Mucosa of gallbladder (tissue), 1 donor: ENCODE data around the gene CLP1. TPM values are rescaled to one million over a fixed set of nuclear protein-coding genes. Genes with fewer than 3 reads are reported as not detected.

Experiments used
- DNase-seq: peaks from one replicate; pipeline ENCODE4 v3.0.0-alpha.2; 2020; ENCODE audit warnings: low spot score
- total RNA-seq: library from RNA; stranded (reverse); gene quantifications from one replicate; pipeline ENCODE4 v1.2.1, GENCODE V29; 2021
- donor health status: DM: no; HTN: no; CAD: no.

The CLP1 gene
- 10.3 TPM for total RNA-seq

GRCh38 chr11:57657194-57658022 is at the start of gene CLP1:
Gene CLP1, plus strand, starts transcription at chr11:57657762. Its CDS starts 1,715 bp downstream, at chr11:57659477.
- DNase-seq = peak; percentile 100

GRCh38 chr11:57610170-57610569 is 47.4 kb upstream of the CLP1 start:
- no peak for DNase-seq

- DNase-seq = no peak
These were observed 43.3 kb upstream of the CLP1 start for GRCh38 chr11:57614234-57614772.

- no peak for DNase-seq
These were observed 42.3 kb upstream of the CLP1 start for GRCh38 chr11:57615308-57615707.

- no peak for DNase-seq
These were observed 41.0 kb upstream of the CLP1 start for GRCh38 chr11:57616595-57616994.

- no peak for DNase-seq
These were observed 39.1 kb upstream of the CLP1 start for GRCh38 chr11:57618438-57618837.

GRCh38 chr11:57619331-57619730 is 38.2 kb upstream of the CLP1 start:
- DNase-seq = no peak

- DNase-seq = no peak
These were observed 37.1 kb upstream of the CLP1 start for GRCh38 chr11:57620467-57620866.

- no peak for DNase-seq
These were observed 35.3 kb upstream of the CLP1 start for GRCh38 chr11:57622263-57622662.

GRCh38 chr11:57624864-57625263 is 32.7 kb upstream of the CLP1 start:
- no peak for DNase-seq

- DNase-seq = no peak
These were observed 30.7 kb upstream of the CLP1 start for GRCh38 chr11:57626895-57627294.

- no peak for DNase-seq
These were observed 27.4 kb upstream of the CLP1 start for GRCh38 chr11:57630171-57630570.

- no peak for DNase-seq
These were observed 25.4 kb upstream of the CLP1 start for GRCh38 chr11:57632116-57632515.

- no peak for DNase-seq
These were observed 24.0 kb upstream of the CLP1 start for GRCh38 chr11:57633394-57634070.

- no peak for DNase-seq
These were observed 23.3 kb upstream of the CLP1 start for GRCh38 chr11:57634311-57634710.

- DNase-seq = no peak
These were observed 22.3 kb upstream of the CLP1 start for GRCh38 chr11:57635246-57635645.

GRCh38 chr11:57637626-57638004 is 19.9 kb upstream of the CLP1 start:
- DNase-seq = no peak

GRCh38 chr11:57638005-57638781 is 19.4 kb upstream of the CLP1 start:
- peak; percentile 52 for DNase-seq

GRCh38 chr11:57638811-57639320 is 18.7 kb upstream of the CLP1 start:
- no peak for DNase-seq

GRCh38 chr11:57639321-57640067 is 18.1 kb upstream of the CLP1 start:
- no peak for DNase-seq
